ENCODE results near the gene STUB1. TPM values are rescaled to one million over a fixed set of nuclear protein-coding genes. Genes with fewer than 3 reads are reported as not detected.
A peak's percentile ranks its signal among the peaks of the same experiment; 100 is the strongest.

The STUB1 gene
- total RNA-seq, 1 donor from 2014 or later: 125 TPM

GRCh38 chr16:644556-644955 is 35.7 kb upstream of the STUB1 start:
- no peak for DNase-seq (ENCODE audit: low spot score)

- DNase-seq (ENCODE audit: low spot score): no peak
Measured at GRCh38 chr16:645852-646678, 34.1 kb upstream of the STUB1 start.

- DNase-seq (ENCODE audit: low spot score): no peak
Measured at GRCh38 chr16:646679-647172, 33.5 kb upstream of the STUB1 start.

- no peak for DNase-seq (ENCODE audit: low spot score)
Measured at GRCh38 chr16:647173-647902, 32.9 kb upstream of the STUB1 start.

- DNase-seq (ENCODE audit: low spot score): peak; percentile 75
Measured at GRCh38 chr16:648071-648780, 32.0 kb upstream of the STUB1 start.

GRCh38 chr16:648781-649589 is 31.2 kb upstream of the STUB1 start, which contains the start of gene WDR90:
Gene WDR90 (plus strand): TSS chr16:649365. CDS start chr16:649417, 52 bp downstream.
- peak; percentile 95 for DNase-seq (ENCODE audit: low spot score)

- DNase-seq (ENCODE audit: low spot score): no peak
Measured at GRCh38 chr16:649631-650030, 30.6 kb upstream of the STUB1 start.

GRCh38 chr16:651844-652243 is 28.4 kb upstream of the STUB1 start:
- no peak for DNase-seq (ENCODE audit: low spot score)

GRCh38 chr16:652454-653305 is 27.5 kb upstream of the STUB1 start:
- no peak for DNase-seq (ENCODE audit: low spot score)

GRCh38 chr16:654034-654433 is 26.2 kb upstream of the STUB1 start:
- no peak for DNase-seq (ENCODE audit: low spot score)

GRCh38 chr16:657487-657886 is 22.7 kb upstream of the STUB1 start:
- no peak for DNase-seq (ENCODE audit: low spot score)

- no peak for DNase-seq (ENCODE audit: low spot score)
Measured at GRCh38 chr16:658679-659571, 21.3 kb upstream of the STUB1 start.

- DNase-seq (ENCODE audit: low spot score): no peak
Measured at GRCh38 chr16:659618-660017, 20.6 kb upstream of the STUB1 start.

- no peak for DNase-seq (ENCODE audit: low spot score)
Measured at GRCh38 chr16:660132-660458, 20.1 kb upstream of the STUB1 start.

GRCh38 chr16:660459-661183 is 19.6 kb upstream of the STUB1 start:
- peak; percentile 91 for DNase-seq (ENCODE audit: low spot score)

GRCh38 chr16:661184-661821 is 18.9 kb upstream of the STUB1 start:
- no peak for DNase-seq (ENCODE audit: low spot score)

- DNase-seq (ENCODE audit: low spot score): no peak
Measured at GRCh38 chr16:662095-662494, 18.1 kb upstream of the STUB1 start.

GRCh38 chr16:662597-662996 is 17.6 kb upstream of the STUB1 start:
- DNase-seq (ENCODE audit: low spot score): no peak

All from mucosa of gallbladder (tissue), 1 donor.